ENCODE results near the gene ARHGEF26. TPM values are rescaled to one million over a fixed set of nuclear protein-coding genes. Genes with fewer than 3 reads are reported as not detected.

ARHGEF26 gene
- total RNA-seq, 1 donor from 2014 or later: 9.0 TPM

- no peak for DNase-seq
Measured at GRCh38 chr3:154254527-154254926, 133.3 kb downstream of the ARHGEF26 start.

- no peak for DNase-seq
Measured at GRCh38 chr3:154273381-154273780, 152.2 kb downstream of the ARHGEF26 start.

DNA sequence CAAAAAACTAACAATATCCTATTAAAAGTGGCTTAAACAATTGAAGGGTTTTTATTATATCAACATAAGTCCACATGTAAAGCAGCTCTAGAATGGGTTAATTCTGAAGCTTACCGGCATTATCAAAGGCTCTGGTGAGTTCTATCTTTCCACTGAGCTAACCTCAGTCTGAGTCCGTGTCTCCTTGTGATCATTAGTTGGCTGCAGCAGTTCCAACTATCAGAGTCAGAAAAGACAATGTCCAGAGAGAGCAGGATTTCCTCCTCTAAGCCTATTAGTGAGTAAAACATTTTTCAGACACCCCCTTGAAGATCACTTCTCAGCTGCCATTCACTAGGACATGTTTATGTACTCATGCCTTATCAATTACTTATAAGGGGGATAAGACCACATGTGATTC lies 153.2 kb downstream of the ARHGEF26 start:
- no peak for DNase-seq

DNA sequence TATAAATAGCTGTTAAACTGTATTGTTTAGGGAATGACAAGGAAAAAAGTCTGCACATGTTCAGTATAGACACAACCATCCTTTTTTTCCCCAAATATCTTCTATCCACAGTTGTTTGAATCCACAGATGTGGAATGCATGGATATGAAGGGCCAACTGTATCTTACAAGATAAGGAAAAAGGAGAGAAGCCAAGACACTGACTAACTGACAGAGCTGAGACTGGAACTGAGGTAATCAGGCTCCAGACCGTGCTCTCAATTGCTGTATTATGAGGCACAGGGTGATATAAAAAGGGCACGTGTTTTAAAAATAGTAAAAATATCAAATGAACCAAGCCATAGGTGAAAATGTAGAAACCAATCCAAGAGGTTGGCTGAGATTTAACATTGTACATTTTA lies 154.1 kb downstream of the ARHGEF26 start:
- DNase-seq: no peak

GRCh38 chr3:154275965-154276364 lies 154.8 kb downstream of the ARHGEF26 start:
- no peak for DNase-seq

- no peak for DNase-seq
Measured at GRCh38 chr3:154280161-154280560, 159.0 kb downstream of the ARHGEF26 start.

DNA sequence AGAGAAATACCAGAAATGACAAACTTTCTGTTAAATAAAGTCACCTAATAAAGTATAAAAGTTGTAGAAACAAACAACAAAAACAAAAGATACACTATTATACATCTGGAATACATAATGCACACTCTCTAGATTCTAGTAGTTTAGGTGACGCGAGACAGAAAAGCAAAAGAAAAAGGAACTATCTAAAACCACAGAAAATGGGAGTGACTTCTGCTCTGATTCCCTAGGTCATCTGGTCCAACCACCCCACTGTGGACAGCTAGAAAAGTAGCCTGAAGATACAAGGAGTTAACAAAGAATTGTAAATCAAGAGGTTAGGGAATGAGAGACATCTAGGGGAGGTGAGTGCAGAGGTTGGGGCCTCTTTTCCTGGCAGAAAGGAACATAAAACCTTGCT lies 164.0 kb downstream of the ARHGEF26 start:
- DNase-seq: no peak

DNA sequence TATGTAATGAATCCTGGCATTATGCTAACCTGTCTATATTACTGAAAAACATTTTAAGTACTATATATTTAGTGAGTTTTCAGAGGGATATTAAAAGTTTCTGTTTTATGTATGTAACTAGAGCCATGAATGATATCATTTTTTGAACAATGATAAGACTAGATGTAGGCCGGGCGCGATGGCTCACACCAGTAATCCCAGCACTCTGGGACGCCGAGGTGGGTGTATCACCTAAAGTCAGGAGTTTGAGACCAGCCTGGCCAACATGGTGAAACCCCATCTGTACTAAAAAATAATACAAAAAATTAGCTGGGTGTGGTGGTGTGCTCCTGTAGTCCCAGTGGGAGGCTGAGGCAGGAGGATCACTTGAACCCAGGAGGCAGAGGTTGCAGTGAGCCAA lies 169.0 kb downstream of the ARHGEF26 start:
- no peak for DNase-seq

- DNase-seq: no peak
Measured at GRCh38 chr3:154294016-154294415, 172.8 kb downstream of the ARHGEF26 start.

GRCh38 chr3:154301561-154301960 lies 180.4 kb downstream of the ARHGEF26 start:
- no peak for DNase-seq

- DNase-seq: no peak
Measured at GRCh38 chr3:154304116-154304786, 183.1 kb downstream of the ARHGEF26 start.

GRCh38 chr3:154304936-154305335 lies 183.7 kb downstream of the ARHGEF26 start:
- DNase-seq: no peak

DNA sequence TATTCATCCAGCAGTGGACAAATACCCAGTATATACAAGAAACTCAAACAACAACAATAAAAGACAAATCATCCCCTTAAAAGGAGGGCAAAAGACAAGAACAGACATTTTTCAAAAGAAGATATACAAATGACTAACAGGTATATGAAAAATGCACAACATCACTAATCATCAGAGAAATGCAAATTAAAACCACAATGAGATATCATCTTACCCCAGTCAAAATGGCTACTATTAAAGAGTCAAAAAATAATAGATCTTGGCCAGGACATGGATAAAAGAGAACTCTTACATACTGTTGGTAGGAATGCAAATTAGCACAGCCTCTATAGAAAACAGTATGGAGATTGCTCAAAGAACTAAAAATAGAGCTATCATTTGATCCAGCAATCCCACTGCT lies 186.2 kb downstream of the ARHGEF26 start:
- DNase-seq: no peak

Other genes with a start within 250 kb of the ARHGEF26 start
- gene DHX36, start 203.1 kb downstream of the ARHGEF26 start, total RNA-seq: 131 TPM